Spleen (tissue), 7 donors: ENCODE measurements around the gene VSIG2.

Source experiments
- CTCF ChIP-seq, 11 experiments: fragments of 200-600 bp in 7 of 11; fragments of 450-650 bp in 4 of 11; sonication (generic) in 4 of 11; IDR thresholded peaks in 8 of 11; conservative IDR thresholded peaks in 3 of 11; 1 replicate in 7 of 11; 2 replicates in 4 of 11; pipeline versions ENCODE4 v1.4.0 to v1.8.0; 2016 to 2021; ENCODE audit warnings: antibody characterized with exemption in 11 of 11, inconsistent platforms in 4 of 11, mild to moderate bottlenecking in 1 of 11
- POLR2A ChIP-seq, 3 donors: fragments of 450-650 bp; IDR thresholded peaks; one replicate each; pipeline ENCODE4 v1.5.1; 2017; ENCODE audit warnings: antibody characterized with exemption in 3 of 3, mild to moderate bottlenecking in 1 of 3
- POLR2AphosphoS5 ChIP-seq, 3 donors: sonication (generic); formaldehyde crosslinking; IDR thresholded peaks; one replicate each; pipeline ENCODE4 v1.5.1; 2017; ENCODE audit warnings: antibody characterized with exemption in 3 of 3
- donor health status: DM: no; HTN: no; CAD: no; lungs with moderate emphysema.
- donor health status: DM: no; HTN: no; CAD: no.
- donor health status: DM: no; HTN: no; CAD: no.

- TF ChIP-seq CTCF (IDR thresholded peaks at IDR 0.05 in 8 of 11, conservative IDR thresholded peaks at IDR 0.05 in 3 of 11) (peak in 2 of 11 experiments; percentile 14 to 18), POLR2A (IDR thresholded peaks at IDR 0.05) (peak in 1 of 3 donors; percentile 74), POLR2AphosphoS5 (IDR thresholded peaks at IDR 0.05) (peak; percentile 94 to 97 (median 96))
Observed at GRCh38 chr11:124800226-124800929, 48.3 kb upstream of the VSIG2 start, which contains the start of gene MSANTD2.
